GM21717 (cell line): ENCODE data around the gene FCAMR.
"Not testable (repeated sequence)": the region's sequence is repeated elsewhere in the genome, so short reads cannot be mapped to it uniquely, and the experiment has no call there.

ENCODE experiments used
- ATAC-seq: cut with Tn5 transposase; IDR thresholded peaks from one replicate; pipeline ENCODE4 v1.9.1; 2021; ENCODE audit warnings: mild to moderate bottlenecking, moderate library complexity; ENCODE audit not compliant: unreplicated experiment

The FCAMR gene

DNA sequence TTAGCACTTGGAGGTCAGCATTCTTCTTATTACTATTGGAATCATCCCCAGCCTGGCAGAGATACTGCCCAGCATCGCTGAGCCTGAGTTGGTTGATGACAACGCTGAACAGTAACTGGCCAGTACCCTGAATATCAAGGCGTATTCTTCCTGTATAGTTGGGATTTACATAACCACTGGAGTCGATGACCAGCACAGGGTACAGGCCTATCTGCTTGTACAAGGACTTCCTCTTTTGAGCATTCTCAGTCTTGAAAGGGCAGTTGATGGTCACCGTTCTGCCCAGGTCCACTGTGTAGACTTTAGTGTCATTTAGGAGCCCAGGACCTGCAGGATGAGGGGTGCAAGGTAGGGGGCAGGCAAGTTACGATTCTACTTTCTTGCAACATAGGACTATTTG lies 32.8 kb downstream of the FCAMR start:
- no peak for ATAC-seq

DNA sequence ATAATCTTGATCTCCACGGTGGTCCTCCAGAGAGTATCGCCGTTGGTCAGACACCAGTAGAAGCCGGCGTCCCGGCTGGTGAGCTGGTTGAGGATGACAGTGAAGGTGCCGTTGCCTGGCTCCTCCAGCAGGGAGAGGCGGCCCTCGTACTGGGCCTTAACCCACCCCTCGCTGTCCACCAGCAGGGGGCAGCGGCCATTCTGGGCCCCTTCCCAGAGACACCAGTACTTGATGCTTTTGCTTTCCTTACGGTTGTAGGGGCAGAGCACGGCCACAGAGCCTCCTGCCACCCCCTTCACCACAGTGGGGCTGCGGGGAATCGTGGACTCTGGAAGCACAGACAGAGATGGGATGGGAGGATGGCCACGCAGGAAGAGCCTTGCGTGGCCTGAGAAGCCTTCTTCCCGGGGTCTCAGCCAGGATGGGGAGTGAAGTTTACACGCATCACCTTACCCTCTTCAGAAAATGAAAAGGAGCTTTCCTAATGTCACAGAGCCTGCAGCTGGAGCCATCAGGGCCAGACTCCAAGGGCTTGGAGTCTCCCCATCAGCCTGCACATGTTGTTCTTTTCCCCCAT lies 34.7 kb downstream of the FCAMR start:
- ATAC-seq = no peak

DNA sequence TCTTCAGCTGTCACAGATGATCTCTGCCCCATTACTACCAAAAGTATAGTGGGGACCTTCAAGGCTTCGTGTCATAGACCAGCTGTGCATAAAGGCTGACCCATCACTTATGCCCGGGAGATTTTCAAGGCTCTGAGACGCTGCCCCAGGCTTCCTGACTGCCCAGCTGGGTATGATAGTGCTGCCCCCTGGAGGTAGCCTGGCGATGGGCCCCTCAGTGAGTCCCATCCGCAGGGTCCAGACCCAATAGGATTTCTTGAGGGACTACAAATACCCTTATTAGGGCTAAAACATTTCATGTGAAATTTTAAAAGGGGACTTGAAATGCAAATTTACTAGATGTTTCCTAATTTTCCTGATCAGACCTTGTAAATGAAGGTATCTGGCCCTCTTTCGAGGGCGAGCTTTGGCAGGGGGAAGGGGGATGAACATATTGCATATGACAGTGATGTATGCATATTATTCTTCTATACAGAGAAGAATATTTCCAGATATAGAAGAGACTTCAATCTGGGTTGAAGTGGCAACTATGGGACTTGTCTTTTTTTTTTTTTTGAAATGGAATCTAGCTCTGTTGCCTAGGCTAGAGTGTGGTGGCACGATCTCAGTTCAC lies 36.8 kb downstream of the FCAMR start:
- ATAC-seq = no peak

DNA sequence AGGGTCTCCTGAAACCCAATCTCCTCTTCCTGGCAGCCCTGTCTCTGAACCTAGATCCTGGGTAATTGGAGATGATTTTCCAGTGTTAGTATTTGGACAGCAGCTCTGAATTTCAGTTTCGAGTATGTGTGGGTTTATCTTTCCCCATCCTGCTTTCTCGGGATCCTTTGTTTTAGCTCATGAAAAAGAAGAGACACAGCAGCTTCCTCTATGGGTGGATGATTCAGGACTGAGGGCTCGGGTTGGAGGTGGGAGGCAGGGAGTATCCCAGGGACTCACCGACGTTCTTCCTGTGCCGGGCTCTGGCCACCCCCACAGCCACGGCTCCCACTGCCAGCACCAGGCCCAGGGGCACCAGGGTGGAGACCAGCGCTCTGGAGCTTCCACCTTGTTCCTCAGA lies 38.1 kb downstream of the FCAMR start:
- no peak for ATAC-seq

DNA sequence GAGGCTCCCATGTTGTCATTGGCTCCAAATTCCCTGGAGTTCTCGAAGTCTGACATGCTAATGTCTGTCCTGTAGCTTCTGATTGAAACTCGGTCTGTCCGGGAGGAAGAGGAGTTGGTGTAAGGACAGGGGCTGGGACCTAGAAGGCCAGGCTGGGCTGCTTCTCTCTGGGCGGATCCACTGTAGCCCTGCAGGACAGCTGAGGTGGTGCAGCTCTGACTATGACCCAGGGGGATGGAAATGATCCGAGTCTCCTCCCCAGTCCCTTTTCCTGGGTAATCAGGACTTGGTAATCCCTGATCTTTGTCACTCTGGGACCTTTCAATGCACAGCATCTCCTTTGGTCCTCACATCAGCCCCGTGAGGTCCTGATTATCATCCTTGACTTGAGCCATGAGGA lies 38.6 kb downstream of the FCAMR start:
- no peak for ATAC-seq

DNA sequence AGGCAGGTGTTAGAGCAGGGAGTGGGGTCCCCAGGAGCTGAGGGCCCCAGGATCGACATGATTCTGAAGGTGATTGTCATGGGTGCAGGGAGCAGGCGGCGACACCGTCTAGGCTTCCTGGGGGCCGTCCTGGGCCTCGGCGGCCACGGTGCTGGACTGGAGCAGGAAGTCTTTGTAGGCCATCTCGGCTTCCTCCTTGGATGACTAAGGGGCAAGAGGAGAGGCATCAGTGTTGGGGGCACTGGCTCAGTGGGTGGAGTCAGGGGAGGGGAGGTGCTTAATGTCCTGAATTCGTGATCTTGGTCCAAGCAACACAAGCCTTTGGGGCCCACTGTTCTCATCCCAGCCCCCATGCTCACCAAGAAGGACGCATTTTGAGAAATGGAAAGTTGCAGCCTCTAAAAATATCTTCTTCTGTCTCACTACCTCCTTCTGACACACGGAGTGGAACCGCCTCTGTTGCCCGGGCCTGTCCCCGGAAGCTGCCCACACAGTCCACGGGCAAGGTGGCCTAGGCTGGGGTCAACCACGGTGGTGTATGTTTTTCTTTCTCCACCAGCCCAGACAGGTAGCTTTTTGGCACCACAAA lies 40.0 kb downstream of the FCAMR start:
- ATAC-seq = peak; percentile 79

DNA sequence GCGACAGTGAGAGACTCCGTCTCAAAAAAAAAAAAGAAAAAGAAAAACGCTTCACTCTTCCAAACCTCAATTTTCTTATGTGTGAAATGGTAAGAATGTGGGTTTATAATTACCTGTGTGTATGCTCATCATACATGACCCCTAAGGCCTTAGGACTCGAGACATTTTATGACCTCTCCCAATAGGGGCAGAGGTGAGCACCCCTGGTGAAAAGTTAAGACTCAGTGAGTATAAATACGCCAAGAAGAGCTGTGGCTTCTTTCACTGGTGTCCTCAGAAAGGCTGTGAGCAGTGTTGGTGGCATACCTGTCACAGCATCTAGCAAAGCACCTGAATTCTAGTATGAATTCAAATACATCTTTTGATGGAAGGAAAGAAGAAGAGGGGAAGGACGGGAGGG lies 40.7 kb downstream of the FCAMR start:
- ATAC-seq = no peak

DNA sequence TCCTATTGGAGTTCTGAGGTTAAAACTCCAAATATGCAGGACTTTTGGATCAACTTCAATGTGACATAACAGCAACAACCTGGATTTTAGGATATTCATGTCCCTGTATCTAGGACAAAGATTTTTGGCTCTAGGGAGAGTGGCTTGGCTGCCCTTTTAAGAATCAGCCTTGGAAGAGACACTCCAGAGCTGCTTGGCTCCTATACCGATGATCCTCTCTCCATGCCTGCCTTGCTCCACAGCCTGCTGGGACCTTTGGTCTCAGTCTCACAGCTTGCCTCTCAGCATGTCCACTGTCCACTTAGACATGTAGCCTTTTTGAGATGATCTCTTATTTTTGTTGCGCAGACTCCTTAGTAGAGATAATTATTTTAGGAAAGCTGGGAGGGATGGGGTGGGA lies 44.0 kb downstream of the FCAMR start:
- no peak for ATAC-seq

DNA sequence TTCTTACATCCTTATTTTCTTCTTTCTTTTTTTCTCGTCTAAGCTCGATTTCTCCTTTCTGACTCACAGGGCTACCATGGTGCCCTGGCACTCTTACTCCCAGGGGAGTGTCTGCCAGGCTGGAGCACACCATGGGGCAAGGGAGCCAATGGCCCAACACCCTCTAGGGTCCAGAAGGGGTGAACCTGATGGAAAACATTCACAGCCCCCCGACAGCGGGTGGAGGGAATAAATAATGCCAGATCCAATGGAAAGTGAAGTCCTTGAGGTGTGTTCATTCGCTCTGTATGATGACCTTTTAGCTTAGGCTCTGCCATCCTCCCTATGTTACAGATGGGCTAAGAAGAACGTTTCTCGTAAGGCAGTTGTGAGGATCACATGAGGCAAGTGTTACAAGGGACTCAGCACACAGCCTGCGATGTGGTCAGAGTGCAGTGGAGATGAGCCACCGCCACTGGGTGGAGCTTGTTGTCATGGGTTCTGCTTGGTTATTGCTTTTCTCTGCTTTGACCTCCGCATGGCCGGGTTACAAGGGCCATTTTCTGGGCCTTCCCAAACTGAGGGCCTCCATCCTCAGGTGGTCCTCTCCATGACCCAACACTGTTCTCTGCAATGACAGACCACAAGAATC lies 45.0 kb downstream of the FCAMR start:
- ATAC-seq = peak; percentile 41

DNA sequence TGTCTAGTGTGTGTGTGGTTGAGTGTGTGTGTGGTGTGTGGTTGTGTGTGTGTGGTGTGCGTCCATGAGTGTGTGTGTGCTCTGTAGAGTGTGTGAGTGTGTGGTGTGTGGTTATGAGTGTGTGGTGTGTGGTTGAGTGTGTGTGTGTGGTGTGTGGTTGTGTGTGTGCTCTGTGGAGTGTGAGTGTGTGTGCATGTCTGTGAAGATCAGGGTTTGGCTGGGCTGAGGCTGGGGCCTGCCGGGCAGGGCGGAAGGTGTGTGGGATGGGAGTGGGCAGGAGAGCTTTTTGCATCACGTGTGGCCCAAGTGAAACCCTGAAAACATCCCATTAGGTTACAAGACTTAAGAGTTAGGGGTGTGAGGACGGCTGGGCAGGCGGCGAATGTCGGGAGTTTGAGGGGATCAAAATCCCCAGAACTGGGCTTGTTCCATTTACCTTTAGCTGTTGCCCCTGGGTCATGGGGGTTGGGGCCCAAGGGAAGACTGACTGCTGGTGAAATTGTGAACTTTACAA lies 45.6 kb downstream of the FCAMR start:
- peak; percentile 23 for ATAC-seq

DNA sequence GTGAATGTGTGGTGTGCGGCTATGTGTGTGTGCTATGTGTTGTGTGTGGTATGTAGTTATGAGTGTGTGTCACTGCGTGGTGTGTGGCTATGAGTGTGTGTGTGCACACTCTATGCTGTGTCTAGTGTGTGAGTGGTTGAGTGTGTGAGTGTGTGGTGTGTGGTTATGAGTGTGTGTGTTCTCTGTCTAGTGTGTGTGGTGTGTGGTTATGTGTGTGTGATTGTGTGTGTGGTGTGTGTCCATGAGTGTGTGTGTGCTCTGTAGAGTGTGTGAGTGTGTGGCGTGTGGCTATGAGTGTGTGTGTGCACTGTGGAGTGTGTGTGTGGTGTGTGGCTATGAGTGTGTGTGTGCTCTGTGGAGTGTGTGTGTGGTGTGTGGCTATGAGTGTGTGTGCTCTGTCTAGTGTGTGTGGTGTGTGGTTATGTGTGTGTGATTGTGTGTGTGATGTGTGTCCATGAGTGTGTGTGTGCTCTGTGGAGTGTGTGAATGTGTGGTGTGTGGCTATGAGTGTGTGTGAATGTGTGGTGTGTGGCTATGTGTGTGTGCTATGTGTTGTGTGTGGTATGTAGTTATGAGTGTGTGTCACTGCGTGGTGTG lies 46.2 kb downstream of the FCAMR start:
- not testable (repeated sequence) for ATAC-seq

DNA sequence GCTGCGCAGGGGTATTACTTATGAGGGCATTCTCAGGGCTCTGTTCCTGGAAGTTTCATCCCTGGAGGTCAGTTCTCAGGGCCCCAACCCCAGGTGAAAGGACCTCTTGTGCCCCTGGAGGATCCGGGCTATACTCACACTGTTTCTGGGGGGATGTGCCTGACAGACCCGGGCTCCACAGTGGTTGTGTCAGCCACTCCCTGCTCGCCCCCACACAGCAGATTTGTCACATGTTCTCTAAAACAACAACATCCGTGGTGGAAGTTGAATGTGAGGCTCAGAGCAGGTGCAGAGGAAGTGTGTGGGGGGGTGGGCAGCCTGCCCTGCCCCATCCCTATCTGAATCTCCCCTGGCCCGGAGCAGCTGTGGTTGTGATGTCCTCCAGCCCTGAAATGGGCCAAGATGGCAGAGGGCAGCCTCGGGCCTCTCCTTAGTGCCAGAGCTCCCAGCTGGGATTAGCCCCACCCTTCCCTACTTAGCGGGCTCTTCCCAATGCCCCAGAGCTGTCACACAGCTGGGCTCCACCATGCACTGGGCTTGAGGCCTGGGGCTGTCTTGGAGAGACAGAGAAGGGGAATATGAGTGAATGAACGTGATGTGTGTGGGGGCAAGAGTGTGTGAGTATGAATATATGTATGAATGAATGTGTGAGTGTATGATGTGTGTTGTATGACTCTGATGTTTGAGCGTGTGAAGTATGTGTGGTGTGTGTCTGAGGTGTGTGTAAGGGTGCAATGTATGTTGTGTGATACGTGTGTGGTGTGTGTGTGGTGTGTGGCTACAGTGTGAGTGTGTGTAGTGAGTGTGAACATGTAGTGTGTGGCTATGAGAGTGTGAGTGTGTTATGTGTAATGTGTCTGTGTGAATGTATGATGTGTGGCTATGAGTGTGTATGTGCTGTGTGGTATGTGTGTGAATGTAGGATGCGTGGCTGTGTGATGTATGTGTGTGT lies 47.0 kb downstream of the FCAMR start:
- ATAC-seq = peak; percentile 48

DNA sequence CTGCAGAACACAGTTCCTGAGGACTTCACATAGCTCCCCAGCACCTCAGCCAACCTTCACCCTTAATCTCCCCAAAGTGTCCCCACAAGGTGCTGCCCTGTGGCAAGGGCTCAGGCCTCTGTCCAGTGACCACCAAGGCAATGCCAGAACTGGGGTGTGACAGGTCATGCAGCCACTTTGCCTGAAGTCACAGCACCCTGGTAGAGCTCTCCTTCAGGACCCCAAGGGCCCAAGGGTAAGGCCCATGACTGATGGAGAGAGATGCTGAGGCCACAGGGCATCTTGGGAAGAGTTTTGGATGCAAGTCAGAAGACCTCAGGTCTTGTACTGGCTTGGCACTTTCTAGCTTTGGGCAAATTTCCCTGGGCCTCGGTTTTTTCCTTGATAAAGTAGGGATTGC lies 47.7 kb downstream of the FCAMR start:
- no peak for ATAC-seq

DNA sequence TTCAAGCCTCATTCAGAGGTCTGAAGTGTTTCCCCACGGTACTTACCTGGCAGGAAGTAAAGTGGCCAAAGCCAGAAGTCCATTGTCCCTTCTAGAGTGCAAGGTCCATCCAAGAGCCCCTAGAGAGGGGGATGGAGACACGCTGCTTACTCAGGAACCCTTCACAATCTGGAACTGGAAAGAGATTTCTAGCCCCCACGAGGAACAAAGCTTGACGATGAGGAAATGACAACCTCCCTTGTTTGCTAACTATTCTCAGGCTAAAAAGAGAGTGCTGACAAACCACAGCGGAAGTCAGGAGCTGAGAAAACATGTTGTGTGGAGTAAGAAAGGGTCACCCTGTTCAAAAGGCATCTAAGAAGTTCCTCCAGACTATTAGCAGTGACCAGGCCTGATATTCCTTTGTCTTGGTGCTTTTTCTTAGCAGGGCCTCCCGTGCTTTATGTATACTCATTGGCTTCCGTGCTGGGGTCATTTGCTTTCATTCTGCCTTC lies 48.4 kb downstream of the FCAMR start, which contains the start of gene FCMR:
TSS of gene FCMR (minus strand) at position 170 of the 494 bp plus-strand sequence. CDS start at position 83, 87 bp downstream.
- ATAC-seq = peak; percentile 24

DNA sequence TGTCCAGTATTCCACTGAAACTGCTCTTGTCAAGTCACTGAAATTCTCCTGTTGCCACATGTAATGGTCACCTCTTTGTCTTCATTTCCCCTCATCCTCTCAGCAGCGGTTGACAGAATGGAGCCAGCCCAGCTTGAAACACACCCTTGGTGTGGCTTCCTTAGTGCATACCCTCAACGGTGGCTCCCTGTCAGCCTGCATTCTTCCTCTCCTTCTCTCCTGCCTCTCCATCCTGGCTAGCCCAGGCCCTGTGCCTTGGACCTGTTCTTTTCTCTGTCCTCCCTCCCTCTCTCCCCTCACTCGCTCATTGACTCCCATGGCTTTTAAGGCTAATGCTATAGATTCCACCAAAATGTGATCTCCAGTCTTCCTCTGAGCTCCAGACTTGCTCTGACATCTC lies 52.2 kb downstream of the FCAMR start:
- ATAC-seq = no peak

DNA sequence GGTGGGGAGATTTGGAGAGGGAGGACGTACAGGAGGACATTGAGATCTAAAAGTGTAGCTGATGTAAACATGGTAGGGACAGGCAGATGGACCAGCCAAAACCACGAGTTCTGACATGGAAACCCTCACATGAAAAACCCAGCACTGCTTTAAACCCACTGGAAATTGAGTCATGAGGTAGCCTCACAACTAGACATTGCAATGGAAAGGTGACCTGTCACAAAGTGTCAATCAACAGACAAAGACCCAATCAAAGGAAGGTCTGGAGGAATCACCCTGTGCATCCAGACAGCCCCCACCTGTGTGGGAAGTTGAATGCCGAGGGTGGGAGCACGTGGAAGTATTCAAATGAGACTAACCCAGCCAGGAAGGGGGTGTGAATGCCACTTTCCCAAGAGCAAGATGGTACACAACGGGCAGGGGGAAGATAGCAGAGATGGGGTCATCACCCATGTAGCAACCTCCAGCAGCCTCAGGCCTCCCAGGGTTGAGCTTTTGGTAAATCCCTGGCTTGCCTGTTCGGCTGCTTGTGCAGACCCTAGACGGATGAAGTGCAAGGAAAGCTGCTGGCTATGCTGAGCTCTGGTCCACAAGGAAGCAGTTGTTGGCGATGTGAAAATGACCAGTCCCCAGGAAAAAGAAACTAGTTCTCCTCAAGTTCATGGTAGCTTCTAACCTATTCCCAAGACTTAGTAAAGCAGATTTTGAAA lies 54.1 kb downstream of the FCAMR start:
- ATAC-seq = no peak

DNA sequence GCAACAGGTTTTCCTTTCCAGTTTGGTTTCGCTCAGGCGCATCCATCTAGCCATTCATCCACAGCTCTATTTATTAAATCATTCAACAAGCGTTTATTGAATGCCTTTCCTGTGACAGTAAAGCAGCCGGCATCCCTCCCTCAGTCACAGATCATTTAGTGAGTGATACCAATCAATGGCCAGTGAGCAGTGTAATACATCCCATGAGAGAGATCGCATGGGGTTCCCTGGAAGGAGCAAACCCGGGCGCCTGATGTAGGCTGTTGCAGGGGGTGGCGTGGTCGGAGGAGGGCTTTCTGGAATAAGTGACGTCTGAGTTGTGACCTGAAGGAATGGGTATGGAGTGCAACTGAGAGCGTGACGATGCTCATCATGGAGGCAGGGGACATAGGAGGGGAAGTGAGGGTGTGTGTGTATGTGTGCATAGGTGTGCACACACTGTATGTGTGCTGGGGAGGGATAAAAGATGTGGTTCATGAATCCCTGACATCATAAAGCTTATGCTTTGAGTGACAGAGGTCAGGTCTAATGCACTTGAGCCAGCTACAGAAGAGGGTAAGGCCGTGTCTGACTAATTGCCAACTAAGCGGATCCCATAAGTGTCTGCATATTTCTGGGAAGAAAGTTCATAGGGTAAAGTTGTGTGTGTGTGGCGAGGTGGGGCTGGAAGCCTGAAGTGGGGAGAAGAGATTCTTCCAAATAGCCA lies 55.1 kb downstream of the FCAMR start:
- no peak for ATAC-seq

DNA sequence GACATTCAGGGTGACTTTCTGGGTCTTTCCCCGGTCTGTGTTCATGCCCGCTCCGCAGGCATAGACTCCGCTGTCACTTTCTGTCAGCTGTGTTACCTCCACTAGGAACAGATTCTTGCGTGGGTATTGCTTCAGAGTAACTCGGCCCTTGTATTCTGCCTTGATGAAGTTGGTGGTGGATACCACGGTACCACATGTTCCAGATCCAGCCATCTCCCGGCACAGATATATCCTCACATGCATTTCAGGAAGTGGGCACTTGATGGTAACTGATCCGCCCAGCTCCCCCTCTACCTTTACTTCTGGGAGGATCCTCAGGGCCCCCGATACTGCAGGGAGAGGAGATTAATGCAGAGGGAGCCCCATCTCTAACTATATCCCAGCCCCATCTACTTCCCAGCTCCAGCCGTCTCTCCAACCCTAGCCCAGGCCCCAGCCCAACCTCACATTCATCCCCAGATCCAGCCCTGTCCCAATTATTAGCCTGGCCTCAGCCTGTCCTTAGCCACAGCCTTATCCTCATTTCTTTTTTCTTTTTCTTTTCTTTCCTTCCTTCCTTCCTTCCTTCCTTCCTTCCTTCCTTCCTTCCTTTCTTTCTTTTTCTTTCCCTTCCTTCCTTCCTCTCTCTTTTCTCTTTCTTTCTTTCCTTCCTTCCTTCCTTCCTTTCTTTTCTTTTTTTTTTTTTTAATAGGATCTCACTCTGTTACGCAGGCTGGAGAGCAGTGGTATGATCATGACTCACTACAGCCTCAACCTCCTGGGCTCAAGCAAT lies 56.3 kb downstream of the FCAMR start:
- no peak for ATAC-seq
